Stimulated activated CD4-positive, alpha-beta T cell treated with anti-CD3 and anti-CD28 coated beads, TNF-alpha, amount 100 ng/mL, for 1 hour (primary cell): ENCODE measurements around the gene UBAP1L.

Experiments
- DNase-seq, 3 donors: peaks; one replicate each; pipeline ENCODE4 v3.0.0-alpha.2; 2020; ENCODE audit warnings: low read depth in 3 of 3, low spot score in 1 of 3

The UBAP1L gene

GRCh38 chr15:65067317-65067644, 47.7 kb downstream of the UBAP1L start:
- no peak for DNase-seq

GRCh38 chr15:65066635-65067316, 48.2 kb downstream of the UBAP1L start:
- no peak for DNase-seq

DNA sequence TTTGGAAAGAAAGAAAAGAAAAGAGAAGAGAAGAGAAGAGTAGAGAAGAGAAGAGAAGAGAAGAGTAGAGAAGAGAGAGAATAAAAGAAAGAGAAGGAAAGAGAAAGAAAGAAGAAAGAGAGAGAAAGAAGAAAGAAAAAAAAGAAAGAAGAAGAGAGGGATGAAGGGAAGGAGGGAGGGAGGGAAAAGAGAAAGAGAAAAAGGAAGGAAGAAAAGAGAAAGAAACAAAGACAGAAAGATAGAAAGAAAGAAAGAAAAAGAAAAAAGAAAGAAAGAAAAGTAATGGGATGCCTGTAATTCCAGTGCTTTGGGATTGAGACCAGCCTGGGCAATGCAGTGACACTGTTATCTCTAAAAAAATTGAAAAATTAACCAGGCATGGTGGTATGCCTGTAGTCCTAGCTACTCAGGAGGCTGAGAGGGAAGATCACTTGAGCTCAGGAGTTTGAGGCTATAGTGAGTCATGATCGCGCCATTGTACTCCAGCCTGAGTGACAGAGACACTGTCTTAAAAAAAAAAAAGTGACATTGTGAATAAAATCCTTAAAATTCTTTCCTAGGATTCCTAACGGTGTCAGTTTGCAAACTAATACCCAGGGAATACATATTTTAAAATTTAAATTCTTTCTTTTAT, 48.9 kb downstream of the UBAP1L start:
- no peak for DNase-seq

- no peak for DNase-seq
Measured at GRCh38 chr15:65062726-65063125, 52.3 kb downstream of the UBAP1L start.

DNA sequence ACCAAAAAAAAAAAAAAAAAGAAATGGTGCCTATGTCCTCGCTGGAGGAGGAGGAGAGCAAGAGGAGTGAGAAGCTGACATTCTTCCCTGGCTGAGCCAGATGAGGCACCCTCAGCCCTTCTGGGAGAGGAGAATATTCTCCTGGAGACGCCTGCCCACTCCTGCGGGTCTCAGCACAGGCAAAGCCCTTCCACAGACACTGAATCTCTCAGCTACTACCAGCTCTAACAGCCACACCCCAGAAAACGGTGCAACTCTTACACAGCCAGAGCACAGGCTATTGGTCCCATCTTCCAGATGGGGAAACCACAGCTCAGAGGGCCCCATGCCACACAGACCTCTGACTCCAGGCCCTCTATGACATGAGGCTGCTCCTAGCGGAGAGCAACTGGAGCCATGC, 52.9 kb downstream of the UBAP1L start:
- DNase-seq, result no peak

DNA sequence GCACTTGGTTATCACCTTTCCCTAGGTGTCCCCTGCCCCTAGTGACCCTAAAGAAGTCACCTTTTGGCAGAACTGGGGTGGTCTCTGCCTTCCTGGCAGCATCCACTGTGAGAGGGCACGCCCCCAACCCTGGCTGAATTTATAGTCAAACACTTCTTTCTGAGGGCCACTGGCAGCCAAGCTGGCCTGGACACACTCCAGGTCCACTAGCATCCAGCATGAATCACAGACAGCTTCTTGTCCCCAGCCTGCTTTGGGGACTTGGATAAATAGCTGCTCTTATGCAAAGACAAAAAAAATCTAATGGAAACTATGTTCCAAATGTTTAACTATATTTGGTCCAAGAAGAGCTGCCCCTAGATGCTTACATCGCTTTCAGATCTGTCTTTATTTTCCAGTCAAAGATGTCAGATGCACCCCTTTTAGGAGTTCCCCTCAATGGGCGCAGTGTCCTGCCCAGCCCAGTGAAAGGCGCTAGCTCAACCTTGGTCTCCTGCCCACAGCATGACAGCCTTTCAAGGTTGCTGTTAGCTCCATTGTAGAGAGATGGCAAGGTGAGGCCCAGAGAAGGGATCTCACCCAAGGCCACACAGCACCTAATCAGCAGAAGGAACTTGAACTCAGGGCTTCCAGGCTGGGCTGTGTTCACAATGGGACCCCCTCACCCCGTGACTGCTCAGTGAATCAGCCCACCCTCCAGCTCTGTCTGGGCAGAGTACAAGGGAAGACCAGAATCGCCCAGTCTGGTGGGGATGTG, 54.2 kb downstream of the UBAP1L start:
- no peak for DNase-seq

GRCh38 chr15:65059931-65060596, 54.9 kb downstream of the UBAP1L start:
- no peak for DNase-seq

DNA sequence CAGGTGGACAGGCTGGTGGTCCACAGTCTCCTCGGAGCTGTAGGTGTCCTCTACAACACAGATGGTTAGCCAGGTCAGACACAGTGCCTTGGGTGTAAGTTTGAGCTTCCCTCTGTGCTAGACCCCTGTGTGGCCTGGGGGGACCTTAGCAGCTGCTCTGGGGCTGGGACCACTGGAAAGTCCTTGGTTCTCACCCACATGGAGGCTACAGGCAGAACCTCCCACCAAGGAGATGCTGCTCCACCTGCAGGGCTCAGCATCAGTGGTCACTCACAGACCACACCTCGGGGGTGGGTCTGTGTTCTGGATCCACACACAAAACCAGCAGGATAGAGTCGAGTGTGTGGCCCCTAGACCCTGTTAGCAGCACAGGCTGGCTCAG, 55.6 kb downstream of the UBAP1L start:
- no peak for DNase-seq

- no peak for DNase-seq
Measured at GRCh38 chr15:65058394-65059368, 56.3 kb downstream of the UBAP1L start.

GRCh38 chr15:65057549-65057940, 57.5 kb downstream of the UBAP1L start:
- DNase-seq, result no peak

DNA sequence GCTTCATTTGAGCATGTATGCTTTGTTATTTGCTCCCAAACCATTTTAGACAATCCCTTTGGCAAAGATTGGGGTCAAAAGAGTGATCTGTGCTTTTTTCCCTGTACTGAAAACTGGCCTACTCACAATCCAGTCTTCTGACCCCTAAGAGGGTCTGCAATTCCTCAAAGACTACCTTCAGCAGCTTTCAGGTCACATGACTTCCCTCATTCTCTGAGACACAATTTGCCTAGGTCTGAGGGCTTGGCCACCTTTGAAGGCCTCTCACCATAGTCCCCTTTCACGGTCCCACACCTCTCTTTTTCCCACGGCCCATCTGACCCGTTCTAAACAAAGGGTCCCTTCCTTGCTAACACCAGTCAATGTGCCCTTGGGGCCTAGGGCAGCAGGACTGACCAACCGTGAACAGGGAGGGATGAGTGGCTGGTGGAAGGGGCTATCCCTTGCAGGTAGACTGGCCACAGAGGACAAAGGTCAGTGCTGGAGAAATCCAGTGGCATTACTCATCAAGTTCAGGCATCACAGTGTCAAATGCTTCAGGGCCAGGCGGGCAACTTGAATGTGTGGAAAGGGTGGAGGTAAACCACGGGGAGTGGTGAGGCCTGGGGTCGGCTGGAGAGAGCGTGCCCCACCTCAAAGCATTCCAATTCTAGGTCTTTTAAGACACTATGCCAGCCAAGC, 58.0 kb downstream of the UBAP1L start:
- DNase-seq, result no peak

DNA sequence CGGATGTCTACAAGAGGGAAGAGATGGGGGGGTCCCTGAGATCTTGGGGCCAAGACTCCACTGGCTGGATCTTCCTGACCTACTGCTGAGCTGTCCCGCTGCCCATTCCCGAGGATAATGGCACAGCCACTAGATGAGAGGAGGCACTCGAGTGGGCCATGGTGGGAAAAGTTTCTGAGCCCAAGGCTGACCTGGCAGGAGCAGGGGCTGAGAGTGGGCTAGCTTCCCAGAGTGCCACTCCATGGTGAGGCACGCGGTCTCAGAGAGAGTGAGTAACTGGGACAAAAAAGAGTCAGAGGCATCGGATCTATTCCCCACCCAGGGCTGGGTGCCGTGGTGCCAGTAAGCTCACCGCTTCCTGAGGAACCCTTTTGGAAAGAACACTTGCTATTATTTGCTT, 58.9 kb downstream of the UBAP1L start:
- no peak for DNase-seq

- DNase-seq, result no peak
Measured at GRCh38 chr15:65055201-65055870, 59.7 kb downstream of the UBAP1L start.

DNA sequence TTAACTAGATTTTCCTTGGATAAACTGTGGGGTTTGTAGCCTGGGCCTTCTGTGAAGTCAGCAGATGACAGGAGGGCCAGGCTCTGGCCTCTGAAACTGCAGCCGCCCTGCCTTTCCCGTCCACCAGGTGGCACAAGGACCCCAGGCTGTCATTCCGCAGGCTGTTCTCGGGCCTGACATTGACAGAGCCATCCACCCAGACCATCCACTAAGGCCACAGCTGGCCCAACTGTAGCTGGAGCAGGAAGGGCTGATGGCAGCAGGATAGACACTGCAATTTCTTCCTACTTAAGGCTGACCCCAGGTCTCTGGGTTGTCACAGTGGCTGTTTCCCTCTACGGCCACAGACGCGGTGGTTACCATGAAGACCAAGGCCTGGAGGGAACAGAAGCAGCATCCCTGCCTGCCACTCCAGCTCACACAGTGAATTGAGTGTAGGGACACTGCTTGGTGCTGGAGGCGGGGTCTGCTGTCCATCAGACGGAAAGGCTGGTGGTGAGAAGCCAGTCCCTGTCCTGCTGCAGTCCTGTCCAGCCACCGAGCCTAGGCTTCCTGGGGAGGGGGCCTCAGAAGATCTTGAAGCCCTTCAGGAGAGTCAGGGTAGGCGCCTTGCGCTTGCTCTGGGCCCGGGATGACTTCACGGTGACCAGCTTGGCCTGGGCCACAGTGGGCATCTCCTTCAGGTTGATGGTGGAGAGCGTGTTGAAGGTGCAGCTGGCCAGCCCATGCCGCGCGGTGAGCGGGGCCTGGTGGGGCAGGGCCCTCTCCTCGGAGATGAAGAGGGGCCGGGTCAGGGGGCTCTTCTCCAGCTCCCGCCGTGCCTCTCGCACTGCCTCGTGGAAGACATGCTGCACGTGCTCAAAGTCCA, 60.4 kb downstream of the UBAP1L start:
- DNase-seq, result peak in 2 of 3 donors; percentile 23 to 35

GRCh38 chr15:65052956-65053355, 62.0 kb downstream of the UBAP1L start:
- no peak for DNase-seq

DNA sequence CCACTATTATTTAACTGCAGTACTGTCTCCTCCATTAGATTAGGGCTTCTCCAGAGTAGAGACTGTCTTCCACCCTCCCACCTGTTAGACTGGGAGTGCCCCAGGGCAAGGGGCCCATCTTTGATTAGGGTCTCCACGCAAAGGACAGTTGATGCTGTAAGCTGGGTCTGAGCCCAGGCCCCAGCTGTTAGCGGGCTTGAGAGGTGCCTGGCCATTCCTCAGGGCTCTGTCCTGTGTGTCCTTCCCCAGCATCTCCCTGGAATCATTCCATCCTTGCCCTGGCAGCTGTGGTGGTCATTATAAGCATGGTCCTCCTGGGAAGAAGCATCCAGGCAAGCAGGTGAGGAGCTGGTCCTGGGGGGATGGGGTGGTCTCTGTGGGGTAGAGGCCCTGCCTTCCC, 63.7 kb downstream of the UBAP1L start:
- no peak for DNase-seq

- DNase-seq, result no peak
Measured at GRCh38 chr15:65050270-65050669, 64.7 kb downstream of the UBAP1L start.

- DNase-seq, result peak; percentile 63 to 79 (median 69)
Measured at GRCh38 chr15:65049418-65049840, 65.6 kb downstream of the UBAP1L start.

- DNase-seq, result no peak
Measured at GRCh38 chr15:65048241-65048640, 66.8 kb downstream of the UBAP1L start.
